OCI-M1 (cell line): ENCODE data around the gene PDZD7.

Experiments used
- DNase-seq: peaks from one replicate; lab custom pipeline; 2025; lab: John Stamatoyannopoulos, UW

The PDZD7 gene

GRCh38 chr10:101018600-101019439, 12.1 kb downstream of the PDZD7 start:
- peak; percentile 95 for DNase-seq

- DNase-seq = no peak
These were observed 12.8 kb downstream of the PDZD7 start for GRCh38 chr10:101018118-101018599.

GRCh38 chr10:101016814-101017213, 14.1 kb downstream of the PDZD7 start:
- no peak for DNase-seq

GRCh38 chr10:101015582-101015973, 15.4 kb downstream of the PDZD7 start:
- no peak for DNase-seq

- DNase-seq = no peak
These were observed 15.9 kb downstream of the PDZD7 start for GRCh38 chr10:101014966-101015581.

- DNase-seq = peak; percentile 88
These were observed 16.6 kb downstream of the PDZD7 start for GRCh38 chr10:101014230-101014884.

- no peak for DNase-seq
These were observed 17.5 kb downstream of the PDZD7 start for GRCh38 chr10:101013365-101013825.

- peak; percentile 94 for DNase-seq
These were observed 18.2 kb downstream of the PDZD7 start for GRCh38 chr10:101012525-101013364.

GRCh38 chr10:101011517-101012423, 19.2 kb downstream of the PDZD7 start:
- DNase-seq = peak; percentile 80

- no peak for DNase-seq
These were observed 20.6 kb downstream of the PDZD7 start for GRCh38 chr10:101010329-101010728.

GRCh38 chr10:101008823-101009423, 22.0 kb downstream of the PDZD7 start:
- no peak for DNase-seq

GRCh38 chr10:101007915-101008822, 22.8 kb downstream of the PDZD7 start:
- no peak for DNase-seq

- DNase-seq = no peak
These were observed 23.7 kb downstream of the PDZD7 start for GRCh38 chr10:101007099-101007711.

- DNase-seq = no peak
These were observed 24.3 kb downstream of the PDZD7 start for GRCh38 chr10:101006593-101007098.

- no peak for DNase-seq
These were observed 24.9 kb downstream of the PDZD7 start for GRCh38 chr10:101005869-101006567.

- no peak for DNase-seq
These were observed 25.6 kb downstream of the PDZD7 start for GRCh38 chr10:101005361-101005760.

- no peak for DNase-seq
These were observed 27.2 kb downstream of the PDZD7 start for GRCh38 chr10:101003639-101004206.

GRCh38 chr10:101002456-101002855, 28.5 kb downstream of the PDZD7 start:
- DNase-seq = no peak
